GM21723 (cell line): ENCODE measurements around the gene KLHL40.

ENCODE experiments used
- ATAC-seq: cut with Tn5 transposase; IDR thresholded peaks from one replicate; pipeline ENCODE4 v1.9.1; 2021; ENCODE audit warnings: mild to moderate bottlenecking, moderate library complexity; ENCODE audit not compliant: unreplicated experiment

The KLHL40 gene

DNA sequence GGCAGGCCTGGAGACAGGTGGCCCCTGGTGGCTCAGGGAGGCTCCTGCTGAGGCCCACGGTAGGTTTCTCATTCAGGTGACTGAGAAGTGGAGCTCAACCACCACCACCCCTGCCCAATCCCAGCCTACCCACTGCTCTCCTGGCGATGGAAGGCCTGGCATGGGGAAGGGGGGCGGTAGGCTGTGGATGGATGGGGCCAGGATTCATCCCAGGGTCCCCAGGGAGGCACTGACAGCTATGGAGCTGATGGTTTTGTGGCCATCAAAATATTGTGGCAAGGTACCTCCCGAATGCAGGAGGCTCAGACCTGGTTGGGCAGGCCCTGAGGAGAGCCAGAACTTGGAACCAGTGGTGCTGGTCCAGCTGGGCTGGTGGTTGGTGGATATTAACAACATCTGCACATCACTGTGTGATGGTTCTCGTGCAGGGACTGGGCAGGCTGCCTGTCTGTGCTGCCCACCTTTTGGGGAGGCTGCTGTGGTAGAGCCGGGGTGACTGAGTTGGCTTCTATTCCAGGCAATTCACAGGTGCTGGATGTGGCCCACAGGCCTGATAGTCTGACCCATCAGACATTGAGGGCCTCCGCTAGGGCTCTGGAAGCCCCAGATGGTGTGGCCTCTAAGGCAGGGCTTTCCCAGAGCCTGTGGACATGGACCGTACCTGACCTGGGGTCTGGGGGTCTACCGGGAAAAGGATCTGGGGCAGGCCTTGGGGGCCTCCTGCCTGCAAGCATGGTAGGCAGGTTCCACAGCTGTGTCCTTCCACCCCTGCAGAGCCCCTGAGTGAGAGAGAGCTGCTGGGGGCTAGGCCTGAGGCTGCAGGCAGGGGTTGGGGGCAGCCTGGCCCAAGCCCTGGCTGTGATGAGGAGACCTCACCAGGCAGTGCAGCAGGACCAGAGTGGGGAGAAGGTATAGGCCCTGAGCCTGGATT, 28.4 kb upstream of the KLHL40 start:
- no peak for ATAC-seq

DNA sequence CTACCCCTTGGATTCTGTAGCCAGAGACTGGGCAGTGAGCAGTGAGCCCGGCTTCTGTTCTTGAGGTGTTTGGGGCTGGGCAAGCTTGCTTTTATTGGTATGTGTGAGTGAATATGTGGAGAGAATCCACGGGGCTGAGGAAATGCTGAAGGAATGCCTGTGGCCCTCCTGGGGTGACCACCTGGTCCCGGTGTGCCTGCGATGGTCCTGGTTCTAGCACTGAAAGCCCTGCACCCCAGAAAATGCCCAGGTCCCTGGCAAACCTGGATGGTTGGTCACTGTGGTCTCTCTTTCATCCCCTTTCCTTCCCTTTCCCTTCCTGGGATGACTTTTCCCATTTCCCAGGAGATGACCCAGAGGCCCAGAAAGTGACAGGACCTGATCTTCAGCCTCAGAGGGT, 27.7 kb upstream of the KLHL40 start:
- ATAC-seq = no peak

DNA sequence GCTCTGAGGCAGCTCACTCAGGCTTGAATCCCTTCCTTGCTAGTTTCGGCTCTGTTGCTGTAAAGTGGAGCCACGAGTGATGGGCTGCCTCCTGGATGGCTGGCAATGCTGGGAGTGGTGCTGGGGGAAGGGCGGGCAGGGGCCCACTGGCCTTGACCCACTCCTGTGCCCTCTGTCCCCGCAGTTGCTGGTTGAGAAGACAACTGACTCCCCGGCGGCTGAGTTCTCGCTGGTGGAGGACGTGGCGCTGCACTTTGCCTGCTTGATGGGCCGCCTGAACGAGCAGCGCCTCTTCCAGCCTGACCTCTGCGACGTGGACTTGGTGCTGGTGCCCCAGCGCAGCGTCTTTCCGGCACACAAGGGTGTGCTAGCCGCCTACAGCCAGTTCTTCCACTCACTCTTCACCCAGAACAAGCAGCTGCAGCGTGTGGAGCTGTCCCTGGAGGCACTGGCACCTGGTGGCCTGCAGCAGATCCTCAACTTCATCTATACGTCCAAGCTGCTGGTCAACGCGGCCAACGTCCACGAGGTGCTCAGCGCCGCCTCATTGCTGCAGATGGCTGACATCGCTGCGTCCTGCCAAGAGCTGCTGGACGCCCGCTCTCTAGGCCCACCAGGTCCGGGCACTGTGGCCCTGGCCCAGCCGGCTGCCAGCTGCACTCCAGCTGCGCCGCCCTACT, 27.1 kb upstream of the KLHL40 start:
- no peak for ATAC-seq

DNA sequence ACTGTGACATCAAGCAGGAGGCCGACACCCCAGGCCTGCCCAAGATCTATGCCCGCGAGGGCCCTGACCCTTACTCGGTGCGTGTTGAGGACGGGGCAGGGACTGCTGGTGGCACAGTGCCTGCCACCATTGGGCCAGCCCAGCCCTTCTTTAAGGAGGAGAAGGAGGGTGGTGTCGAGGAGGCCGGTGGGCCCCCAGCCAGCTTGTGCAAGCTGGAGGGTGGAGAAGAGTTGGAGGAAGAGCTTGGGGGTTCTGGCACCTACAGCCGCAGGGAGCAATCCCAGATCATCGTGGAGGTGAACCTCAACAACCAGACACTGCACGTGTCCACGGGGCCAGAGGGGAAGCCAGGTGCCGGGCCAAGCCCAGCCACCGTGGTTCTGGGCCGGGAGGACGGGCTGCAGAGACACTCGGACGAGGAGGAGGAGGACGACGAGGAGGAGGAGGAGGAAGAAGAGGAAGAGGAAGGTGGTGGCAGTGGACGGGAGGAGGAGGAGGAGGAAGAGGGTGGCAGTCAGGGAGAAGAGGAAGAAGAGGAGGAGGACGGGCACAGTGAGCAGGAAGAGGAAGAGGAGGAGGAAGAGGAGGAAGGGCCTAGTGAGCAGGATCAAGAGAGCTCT, 26.5 kb upstream of the KLHL40 start:
- no peak for ATAC-seq

DNA sequence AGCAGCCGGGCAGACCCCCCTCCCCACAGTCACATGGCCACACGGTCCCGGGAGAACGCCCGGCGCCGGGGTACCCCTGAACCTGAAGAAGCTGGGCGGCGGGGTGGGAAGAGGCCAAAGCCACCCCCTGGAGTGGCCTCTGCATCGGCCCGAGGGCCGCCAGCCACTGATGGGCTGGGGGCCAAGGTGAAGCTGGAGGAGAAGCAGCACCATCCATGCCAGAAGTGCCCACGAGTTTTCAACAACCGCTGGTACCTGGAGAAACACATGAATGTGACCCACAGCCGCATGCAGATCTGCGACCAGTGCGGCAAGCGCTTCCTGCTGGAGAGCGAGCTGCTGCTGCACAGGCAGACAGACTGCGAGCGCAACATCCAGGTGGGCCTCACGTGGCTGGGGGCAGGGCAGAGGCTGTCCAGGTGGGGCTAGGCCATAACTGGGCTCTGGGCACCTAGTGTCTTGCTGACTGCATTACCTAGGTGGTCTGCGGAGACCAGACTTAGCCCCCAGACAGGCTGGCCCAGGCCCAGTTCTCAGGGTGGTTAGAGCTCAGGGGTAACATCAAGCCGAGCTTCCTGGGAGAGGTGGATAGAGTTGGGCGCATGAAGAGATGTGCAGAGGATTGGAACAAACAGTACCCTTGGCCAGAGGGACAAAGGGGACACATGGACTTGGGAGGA, 25.7 kb upstream of the KLHL40 start:
- no peak for ATAC-seq

DNA sequence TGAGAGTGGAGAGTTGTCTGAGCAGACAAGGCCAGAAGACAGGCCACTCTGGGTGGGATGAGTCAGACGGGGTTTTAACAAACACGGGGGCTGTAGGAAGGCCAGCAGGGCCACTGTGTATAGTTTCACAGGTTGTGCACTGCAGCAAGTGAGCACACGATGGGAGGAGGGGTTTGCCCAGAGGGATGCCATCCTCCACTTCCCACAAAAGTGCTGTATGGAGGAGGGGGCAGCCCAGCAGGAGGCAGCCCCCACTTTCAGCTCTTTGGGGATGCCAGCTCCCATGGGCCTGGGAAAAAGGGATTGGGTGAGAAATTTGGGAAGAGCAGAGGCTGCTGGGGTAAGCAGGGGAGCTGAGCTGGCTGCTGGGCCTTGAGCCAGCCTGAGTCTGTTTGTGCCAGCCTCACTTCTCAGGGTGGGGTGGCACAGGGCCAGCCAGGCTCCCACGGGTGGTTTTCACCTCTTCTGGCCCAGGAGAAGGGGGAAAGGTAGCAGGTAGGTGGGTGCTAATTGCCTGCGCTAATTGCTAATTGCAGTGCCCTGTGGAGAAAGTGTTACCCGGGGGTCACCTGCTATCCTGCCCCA, 25.1 kb upstream of the KLHL40 start:
- ATAC-seq = no peak

DNA sequence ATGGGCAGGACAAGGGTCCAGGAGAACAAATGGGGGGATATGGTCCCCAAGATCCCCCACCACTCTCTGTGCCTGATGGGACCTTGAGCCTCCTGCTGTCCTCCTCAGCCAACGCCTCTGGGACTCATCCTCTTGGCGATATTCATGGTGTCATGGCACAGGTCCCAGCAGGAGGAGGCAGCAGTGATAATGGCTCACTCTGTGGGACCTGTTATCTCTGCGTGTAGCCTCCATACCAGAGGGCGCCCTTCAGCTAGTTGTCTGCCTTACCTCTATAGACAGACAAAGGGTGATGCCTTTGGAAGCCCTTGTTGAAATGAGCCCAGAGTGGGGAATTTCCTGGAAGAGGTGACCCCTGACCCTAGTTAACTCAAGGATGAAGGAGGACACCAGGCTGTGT, 24.4 kb upstream of the KLHL40 start:
- no peak for ATAC-seq

DNA sequence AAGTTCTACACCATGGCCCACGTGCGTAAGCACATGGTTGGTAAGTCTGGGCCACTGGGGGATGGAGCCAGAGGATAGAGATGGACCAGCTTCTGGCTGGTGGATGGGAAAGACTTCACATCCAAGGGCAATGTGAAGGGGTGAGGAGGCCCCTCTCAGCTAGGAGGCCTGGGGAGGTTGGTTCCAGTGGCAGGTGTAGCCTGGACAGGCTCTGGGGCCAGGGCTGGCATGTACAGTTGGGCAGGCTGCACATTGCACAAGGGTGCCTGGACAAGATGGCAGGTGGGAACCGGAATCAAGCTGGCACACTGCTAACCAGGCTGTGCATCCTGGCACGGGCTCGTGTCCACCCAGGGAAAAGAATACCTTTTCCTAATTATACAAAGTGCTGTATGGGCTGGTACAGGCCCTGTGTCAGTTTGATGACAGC, 23.7 kb upstream of the KLHL40 start:
- no peak for ATAC-seq

DNA sequence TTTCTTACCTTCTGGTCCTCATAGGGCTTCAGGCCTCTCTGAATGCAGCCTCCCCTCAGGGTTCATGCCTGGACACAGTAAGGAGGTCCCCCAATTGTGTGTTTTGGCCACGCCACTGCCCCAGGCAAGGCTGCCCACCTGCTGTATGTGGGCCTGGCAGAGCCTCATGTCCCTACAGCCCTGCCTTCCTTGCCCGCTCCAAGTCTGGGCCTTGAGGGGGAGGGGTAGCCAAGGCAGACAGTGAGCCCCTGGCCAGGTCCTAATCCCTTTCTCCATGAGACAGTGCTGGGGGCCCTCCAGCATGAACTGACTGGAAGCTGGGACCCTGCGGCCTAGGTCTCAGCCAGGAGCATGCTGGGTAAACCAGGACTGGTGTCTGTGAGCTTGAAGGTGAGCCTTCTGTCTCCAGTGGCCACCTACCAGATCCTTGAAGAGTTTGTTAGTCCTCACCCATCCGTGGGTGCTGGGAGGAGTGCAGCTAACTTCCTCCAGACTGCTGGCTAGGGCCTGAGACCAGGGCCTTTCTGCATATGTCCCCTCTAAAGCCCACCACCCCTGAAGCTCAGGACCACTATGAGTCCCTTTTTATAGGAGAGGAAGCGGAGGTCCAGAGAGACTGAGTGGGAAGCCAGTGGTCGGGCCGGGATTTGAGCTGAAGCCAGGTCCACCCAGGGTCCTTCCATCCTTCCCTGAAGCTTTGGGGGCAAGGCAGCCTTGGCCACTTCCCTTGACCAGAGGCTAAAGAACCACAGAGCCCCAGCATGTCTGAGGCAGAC, 23.1 kb upstream of the KLHL40 start:
- no peak for ATAC-seq

DNA sequence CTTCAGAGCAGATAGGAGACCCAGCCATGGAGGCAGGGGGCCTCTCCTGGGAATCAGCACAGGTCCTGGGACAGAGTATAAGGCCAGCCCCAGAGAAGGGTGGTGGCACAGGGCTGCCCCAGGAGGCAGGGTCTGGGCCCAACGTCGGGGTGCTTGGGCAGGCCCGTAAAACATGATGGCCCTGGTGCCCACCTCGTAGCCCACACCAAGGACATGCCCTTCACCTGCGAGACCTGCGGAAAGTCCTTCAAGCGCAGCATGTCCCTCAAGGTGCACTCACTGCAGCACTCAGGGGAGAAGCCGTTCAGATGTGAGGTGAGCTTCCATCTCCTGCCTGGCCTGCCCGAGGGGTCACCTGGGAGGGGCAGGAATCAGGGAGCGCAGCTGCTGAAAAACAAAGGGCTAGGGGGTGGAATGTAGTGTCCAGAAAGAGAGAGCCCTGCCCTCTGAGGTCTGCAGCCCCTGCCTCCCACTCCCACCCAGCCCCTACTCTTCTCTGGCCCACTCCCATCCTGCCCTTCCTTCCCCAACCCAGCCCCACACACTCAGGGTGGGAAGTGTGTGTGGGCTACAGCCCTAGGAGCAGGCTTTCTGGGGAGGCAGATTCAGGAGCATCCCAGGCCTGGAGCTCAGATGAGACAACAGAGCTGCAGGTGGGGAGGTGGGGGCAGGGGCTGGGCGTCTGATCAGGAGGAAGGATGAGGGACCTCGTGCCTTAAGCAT, 22.4 kb upstream of the KLHL40 start:
- ATAC-seq = no peak

DNA sequence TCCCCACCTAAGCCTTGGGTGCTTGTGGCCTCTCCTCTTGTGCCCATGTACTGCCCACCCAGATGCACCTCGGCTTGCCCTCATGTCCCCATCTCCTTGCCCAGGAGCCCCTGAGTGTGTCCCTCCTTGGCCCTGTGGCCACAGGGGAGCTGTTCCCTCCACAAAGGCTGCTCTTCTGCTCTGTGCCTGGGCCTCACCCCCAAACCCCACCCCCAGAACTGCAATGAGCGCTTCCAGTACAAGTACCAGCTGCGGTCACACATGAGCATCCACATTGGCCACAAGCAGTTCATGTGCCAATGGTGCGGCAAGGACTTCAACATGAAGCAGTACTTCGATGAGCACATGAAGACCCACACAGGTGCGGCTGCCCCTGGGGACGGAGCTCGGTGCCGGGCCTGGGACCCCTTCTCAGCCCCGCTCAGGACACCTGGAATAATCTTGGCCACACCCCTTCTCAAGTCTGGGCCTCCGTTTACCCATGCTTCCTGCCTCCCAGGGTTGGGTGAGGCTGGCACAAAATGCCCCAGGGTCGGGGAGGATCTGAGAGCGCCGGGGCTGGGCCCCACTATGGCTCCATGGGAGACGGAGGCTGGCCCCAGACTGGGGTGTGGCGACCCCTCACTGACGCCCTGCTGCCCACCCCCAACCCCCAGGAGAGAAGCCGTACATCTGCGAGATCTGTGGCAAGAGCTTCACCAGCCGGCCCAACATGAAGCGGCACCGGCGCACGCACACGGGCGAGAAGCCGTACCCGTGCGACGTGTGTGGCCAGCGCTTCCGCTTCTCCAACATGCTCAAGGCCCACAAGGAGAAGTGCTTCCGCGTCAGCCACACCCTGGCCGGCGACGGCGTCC, 21.5 kb upstream of the KLHL40 start:
- ATAC-seq = no peak

DNA sequence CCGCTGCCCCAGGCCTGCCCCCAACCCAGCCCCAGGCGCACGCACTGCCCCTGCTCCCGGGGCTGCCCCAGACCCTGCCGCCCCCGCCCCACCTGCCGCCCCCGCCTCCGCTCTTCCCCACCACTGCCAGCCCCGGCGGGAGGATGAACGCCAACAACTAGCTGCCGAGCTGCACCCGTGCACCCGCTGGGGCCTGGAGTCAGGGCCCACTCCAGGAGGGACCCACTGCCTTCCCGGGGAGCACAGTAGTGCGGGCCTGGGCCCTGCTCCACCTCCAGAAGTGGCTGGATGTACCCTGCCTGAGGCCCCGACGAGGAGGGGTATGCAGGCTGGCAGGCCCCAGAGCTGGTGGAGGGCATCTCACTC, 20.9 kb upstream of the KLHL40 start:
- no peak for ATAC-seq

DNA sequence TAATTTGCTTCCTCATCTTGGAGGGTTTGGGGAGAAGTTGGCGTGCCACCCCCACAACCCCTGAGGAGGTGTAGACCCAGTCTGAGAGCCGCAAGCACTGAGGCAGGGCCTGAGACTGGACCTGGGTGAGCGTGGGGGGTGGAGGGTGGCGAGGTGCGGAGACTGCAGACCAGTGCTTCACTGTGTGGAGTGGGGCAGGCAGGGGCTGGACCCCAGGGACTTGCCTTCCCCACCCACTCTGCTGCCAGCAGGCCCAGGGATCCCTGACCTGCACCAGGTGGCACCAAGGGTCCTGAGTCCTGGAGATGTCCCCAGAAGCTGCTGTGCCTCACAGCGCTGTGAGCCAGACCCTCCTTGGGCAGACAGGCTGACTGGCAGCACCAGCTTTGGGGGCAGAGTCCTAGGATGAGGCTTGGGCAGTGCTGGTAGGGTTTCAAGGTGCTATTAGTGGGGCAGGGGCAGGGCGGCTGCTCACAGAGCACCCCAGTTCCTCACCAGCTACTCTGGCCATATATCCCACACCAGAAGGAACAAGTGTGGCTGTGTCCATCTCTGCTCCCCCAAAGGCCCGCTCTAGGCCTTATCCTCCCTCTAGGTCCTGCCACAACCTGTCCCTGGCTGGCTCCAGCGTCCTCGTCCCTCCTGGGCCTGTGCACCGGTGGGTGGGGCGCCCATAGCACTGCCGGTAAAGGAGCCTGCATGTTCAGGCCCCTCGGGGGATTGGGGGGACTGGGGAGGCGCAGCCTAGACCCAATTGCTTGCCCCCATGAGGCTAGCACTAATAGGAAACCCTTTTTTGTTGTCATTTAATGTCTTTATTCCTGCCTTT, 20.1 kb upstream of the KLHL40 start:
- ATAC-seq = no peak

DNA sequence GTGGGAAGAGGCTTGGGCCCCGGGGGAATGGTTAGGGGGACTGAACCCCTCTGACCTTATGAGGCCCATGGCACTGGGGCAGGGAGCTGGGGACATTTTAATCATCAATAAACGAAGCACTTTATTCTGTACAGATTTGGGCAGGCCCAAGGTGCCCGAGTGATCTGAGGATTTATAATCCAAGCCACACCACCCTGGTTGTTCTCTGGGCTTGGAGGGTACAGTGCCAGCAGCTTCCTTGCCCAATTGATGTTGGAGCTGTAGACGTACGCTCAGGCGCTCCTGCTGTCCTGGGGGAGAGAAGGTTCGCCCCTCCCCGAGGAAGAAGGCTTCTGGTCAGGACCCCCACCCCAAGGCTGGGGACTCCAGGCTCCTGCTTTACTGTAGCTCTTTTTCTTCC, 19.3 kb upstream of the KLHL40 start:
- ATAC-seq = no peak

DNA sequence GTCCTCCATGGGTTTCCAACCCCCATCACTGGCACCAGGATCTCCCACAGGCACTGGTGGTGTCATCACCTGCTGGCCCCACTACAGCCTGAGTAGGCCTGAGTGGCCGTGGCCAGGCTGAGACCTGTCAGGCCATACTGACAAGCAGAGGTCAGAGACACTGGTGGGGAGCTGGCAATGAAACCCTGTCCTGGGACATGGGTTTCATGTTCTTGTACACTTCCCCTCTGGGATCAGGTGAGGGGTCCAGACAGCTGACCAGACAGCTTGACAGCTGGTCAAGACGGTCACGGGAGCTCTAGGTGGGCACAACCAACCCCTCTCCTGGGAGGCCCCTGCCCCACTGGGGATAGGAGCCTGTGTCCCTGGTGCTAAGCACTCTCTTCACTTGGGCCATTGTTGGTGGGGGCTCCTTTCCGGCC, 18.7 kb upstream of the KLHL40 start:
- ATAC-seq = no peak

DNA sequence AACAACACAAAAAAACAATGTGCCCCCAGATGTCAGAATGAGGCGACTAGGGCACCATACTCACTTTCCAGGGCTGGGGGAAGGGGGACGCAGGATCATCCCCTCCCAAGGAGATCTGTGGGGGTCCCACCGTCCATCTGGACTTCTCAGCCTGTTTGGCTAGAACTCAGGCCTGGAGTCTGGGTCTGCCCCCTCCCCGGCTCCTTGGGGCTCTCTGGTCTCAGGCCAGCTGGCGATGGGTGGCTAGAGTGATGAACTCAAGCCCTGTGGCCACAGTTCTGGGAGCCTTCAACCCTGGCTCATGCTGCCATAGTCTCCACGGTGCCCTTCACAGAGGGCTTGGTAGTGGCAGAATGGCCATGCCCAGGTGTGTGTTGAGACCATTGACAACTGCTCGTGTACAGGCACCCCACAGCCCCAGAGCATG, 18.2 kb upstream of the KLHL40 start:
- no peak for ATAC-seq

DNA sequence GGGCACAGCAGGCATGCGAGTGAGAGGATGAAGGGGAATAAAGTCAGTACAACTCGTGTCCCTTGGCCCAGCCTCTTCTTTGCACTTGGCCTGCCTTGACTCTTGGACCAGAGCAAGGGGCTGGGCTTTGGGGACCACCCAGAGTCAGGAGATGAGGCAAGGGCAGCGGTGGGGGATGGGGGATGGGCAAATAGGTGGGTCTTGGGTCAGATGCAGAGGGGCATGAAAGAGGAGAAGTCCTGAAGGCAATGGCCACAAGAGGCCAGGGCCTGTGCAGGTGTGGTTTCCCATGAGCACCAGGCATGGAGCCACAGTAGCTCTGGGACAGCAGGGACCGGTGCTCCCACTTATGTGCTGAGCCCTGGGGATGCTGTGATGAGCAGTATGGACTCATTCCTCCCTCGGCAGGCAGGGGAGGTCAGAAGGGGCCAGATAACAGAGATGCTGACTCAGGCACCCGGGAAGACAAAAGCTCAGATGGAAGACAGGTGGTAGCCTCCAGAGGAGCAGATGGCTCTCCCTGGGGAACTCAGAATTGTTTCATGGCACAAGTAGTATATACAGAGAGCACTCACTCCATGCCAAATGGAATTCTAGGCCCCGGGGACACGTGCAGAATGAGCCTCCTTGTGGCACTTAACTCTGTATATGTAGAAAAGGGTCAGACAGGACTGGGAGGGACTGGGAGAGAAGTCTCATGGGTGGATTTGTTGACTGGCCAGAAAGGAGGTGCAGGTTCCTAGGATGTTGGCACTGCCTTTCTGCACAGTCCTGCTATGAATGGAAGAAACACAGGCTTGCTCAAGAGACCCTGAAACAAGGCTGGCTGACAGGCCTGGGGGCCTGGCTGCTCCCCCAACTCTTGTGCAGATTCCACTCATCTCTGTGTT, 17.6 kb upstream of the KLHL40 start:
- no peak for ATAC-seq
